Uterus (tissue), 4 donors: Measurements from ENCODE around the gene PRPS1. TPM values are rescaled to one million over a fixed set of nuclear protein-coding genes. Genes with fewer than 3 reads are reported as not detected.

Source experiments
- DNase-seq, 2 donors: peaks; one replicate each; pipeline ENCODE4 v3.0.0-alpha.2; 2019 to 2020
- H3K27ac ChIP-seq, 2 donors: fragments of 200-600 bp; sonication (generic); 1 replicate in 1 of 2; 2 replicates in 1 of 2; pipeline ENCODE4 v1.5.1; 2016 to 2018
- H3K27me3 ChIP-seq, 2 donors: fragments of 200-600 bp; sonication (generic); one replicate each; pipeline ENCODE4 v1.5.1; 2018 to 2019; ENCODE audit warnings: control low read depth in 1 of 2
- H3K36me3 ChIP-seq, 2 donors: fragments of 200-600 bp; sonication (generic); one replicate each; pipeline ENCODE4 v1.5.1; 2019; ENCODE audit warnings: control low read depth in 1 of 2
- H3K4me1 ChIP-seq, 2 donors: fragments of 200-600 bp; sonication (generic); one replicate each; pipeline ENCODE4 v1.5.1; 2018 to 2019; ENCODE audit warnings: control low read depth in 1 of 2
- H3K4me3 ChIP-seq, 2 donors: fragments of 200-600 bp; sonication (generic); 1 replicate in 1 of 2; 2 replicates in 1 of 2; pipeline ENCODE4 v1.5.1; 2018 to 2019; ENCODE audit warnings: mild to moderate bottlenecking in 1 of 2
- H3K9me3 ChIP-seq, 2 donors: fragments of 200-600 bp; sonication (generic); one replicate each; pipeline ENCODE4 v1.5.1; 2019; ENCODE audit warnings: control low read depth in 1 of 2
- POLR2A ChIP-seq, 2 donors: fragments of 450-650 bp; IDR thresholded peaks; one replicate each; pipeline ENCODE4 v1.6.1; 2016; ENCODE audit warnings: antibody characterized with exemption in 2 of 2, mild to moderate bottlenecking in 1 of 2, moderate library complexity in 1 of 2
- intact Hi-C: fragments of 100-400 bp; cut with DNase I; formaldehyde crosslinking; loops from one replicate; pipeline ENCODE4 v1.15.1; 2023; ENCODE audit warnings: low total_unique reads
- total RNA-seq, 4 donors: library from RNA; depleted of rRNA in 3 of 4; stranded (reverse); fragments of >200 nt in 3 of 4; gene quantifications; one replicate each; pipeline versions ENCODE4 v1.1.0 to v1.2.4, GENCODE V29; 2014 to 2023
- TF ChIP-seq, protein P1 (sequence below), 4 experiments: fragments of 200-600 bp in 2 of 4; fragments of 450-650 bp in 2 of 4; sonication (generic) in 2 of 4; IDR thresholded peaks; one replicate each; pipeline ENCODE4 v1.5.1; 2016 to 2019; ENCODE audit warnings: antibody characterized with exemption in 4 of 4, mild to moderate bottlenecking in 2 of 4, moderate library complexity in 1 of 4
- donor health status: DM: yes; HTN: yes; CAD: no.

Gene PRPS1
- total RNA-seq, 4 donors from 2014 or later = 20.0 to 34.1 (median 32.2) TPM

DNA sequence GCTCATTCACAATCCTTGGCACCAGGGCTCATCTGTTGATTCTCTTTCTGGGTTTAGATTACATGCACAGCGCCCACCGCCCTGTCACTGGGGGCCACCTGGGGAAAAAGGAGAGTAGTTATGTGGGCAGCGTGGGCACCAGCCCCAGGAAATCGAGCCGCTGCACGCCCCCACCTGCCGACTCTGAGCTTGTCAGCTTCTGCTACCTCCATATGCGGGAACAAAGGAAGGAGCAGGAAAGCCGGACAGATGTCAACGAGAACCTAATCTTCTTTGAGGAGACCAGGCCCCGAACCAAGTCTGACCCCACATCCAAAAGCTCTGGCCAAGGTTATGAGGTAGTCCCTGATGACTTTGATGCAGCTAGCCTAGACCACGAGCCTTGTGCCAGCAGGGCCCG lies 31.0 kb upstream of the PRPS1 start:
- H3K4me1 ChIP-seq = no peaks in the 10 kb centered on the region
- H3K36me3 ChIP-seq = no peaks in the 10 kb centered on the region
- no peak overlapping the region for H3K4me3 ChIP-seq
- no peak for TF ChIP-seq POLR2A (IDR thresholded peaks at IDR 0.05)
- TF ChIP-seq, protein P1, sequence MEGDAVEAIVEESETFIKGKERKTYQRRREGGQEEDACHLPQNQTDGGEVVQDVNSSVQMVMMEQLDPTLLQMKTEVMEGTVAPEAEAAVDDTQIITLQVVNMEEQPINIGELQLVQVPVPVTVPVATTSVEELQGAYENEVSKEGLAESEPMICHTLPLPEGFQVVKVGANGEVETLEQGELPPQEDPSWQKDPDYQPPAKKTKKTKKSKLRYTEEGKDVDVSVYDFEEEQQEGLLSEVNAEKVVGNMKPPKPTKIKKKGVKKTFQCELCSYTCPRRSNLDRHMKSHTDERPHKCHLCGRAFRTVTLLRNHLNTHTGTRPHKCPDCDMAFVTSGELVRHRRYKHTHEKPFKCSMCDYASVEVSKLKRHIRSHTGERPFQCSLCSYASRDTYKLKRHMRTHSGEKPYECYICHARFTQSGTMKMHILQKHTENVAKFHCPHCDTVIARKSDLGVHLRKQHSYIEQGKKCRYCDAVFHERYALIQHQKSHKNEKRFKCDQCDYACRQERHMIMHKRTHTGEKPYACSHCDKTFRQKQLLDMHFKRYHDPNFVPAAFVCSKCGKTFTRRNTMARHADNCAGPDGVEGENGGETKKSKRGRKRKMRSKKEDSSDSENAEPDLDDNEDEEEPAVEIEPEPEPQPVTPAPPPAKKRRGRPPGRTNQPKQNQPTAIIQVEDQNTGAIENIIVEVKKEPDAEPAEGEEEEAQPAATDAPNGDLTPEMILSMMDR (IDR thresholded peaks at IDR 0.05) = no peak
- H3K27ac ChIP-seq = no peak overlapping the region
- no peaks in the 10 kb centered on the region for H3K27me3 ChIP-seq
- DNase-seq = no peak
- intact Hi-C loops = no loop called here
- no peaks in the 10 kb centered on the region for H3K9me3 ChIP-seq

DNA sequence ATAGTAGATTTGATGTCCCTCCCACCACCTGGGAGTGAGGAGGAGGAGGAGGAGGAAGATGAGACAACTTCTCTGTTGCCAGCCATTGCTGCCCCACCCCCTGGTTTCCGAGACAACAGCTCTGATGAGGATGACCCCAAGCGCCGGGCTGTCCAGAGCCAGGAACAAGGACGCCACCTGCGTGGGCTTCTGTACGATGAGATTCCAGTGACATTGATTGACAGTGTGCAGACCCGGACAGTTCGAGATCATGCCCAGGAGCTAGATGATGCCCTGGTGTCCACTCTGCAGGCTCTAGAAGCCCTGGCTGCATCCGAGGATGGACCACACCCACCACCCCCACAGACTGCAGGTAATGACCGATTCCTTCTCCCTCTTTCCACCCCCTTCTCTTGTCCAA lies 30.5 kb upstream of the PRPS1 start:
- intact Hi-C loops = no loop called here
- no peaks in the 10 kb centered on the region for H3K27me3 ChIP-seq
- TF ChIP-seq, protein P1 (IDR thresholded peaks at IDR 0.05) = no peak
- no peak for TF ChIP-seq POLR2A (IDR thresholded peaks at IDR 0.05)

DNA sequence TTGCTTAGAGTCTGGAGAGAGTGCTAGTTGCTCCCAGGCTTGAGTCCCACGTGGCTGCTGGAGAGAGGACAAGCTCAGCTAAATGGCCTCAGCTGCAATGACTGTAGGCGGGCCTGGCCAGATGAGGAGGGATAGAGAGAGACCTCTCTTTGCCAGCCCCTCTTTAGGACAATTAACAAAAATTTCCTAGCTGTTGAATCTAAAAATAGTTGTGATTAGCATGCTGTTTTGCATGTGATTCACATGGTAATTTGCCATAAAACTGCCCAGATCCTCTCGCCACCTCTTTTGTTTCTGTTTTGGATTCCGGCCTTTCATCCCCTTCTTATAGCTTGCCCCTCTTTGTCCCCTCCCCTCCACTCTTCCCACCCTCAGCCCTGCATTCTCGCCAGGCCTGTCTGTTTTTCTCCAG lies 28.9 kb upstream of the PRPS1 start:
- H3K4me1 ChIP-seq = no peaks in the 10 kb centered on the region
- no peaks in the 10 kb centered on the region for H3K9me3 ChIP-seq
- no peaks in the 10 kb centered on the region for H3K36me3 ChIP-seq
- TF ChIP-seq, protein P1 (IDR thresholded peaks at IDR 0.05) = no peak
- no peak for TF ChIP-seq POLR2A (IDR thresholded peaks at IDR 0.05)
- DNase-seq = no peak
- H3K4me3 ChIP-seq = no peak overlapping the region
- H3K27ac ChIP-seq = no peak overlapping the region
- H3K27me3 ChIP-seq = no peaks in the 10 kb centered on the region
- intact Hi-C loops = no loop called here

More for the DNA sequence above, 30.5 kb upstream of the PRPS1 start:
- no peaks in the 10 kb centered on the region for H3K9me3 ChIP-seq
- H3K4me1 ChIP-seq = no peaks in the 10 kb centered on the region
- no peak overlapping the region for H3K4me3 ChIP-seq
- no peak for DNase-seq
- no peak overlapping the region for H3K27ac ChIP-seq
- H3K36me3 ChIP-seq = no peaks in the 10 kb centered on the region

DNA sequence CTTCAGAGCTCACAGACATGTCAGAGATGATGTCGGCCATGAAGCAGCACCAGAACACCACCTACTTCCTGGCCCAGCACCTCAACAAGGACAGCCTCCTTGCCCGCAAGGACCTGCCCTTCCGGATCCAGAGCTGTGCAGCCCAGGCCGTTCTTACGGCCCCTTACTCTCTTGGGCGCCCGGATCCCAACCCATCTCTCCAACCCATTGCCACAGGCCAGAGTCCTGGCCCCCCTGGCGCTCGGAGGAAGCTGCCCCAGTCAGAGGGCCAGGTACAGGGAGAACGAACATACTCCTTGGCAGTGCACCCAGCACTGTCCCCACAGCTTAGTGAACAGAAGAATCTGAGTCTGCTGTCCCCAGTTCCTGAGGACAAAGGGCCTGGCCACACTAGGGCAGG lies 27.9 kb upstream of the PRPS1 start:
- no peaks in the 10 kb centered on the region for H3K36me3 ChIP-seq
- H3K4me1 ChIP-seq = no peaks in the 10 kb centered on the region
- DNase-seq = no peak
- no peak overlapping the region for H3K27ac ChIP-seq
- H3K27me3 ChIP-seq = no peaks in the 10 kb centered on the region
- H3K9me3 ChIP-seq = no peaks in the 10 kb centered on the region
- intact Hi-C loops = no loop called here
- no peak overlapping the region for H3K4me3 ChIP-seq
- TF ChIP-seq, protein P1 (IDR thresholded peaks at IDR 0.05) = no peak
- TF ChIP-seq POLR2A (IDR thresholded peaks at IDR 0.05) = no peak

DNA sequence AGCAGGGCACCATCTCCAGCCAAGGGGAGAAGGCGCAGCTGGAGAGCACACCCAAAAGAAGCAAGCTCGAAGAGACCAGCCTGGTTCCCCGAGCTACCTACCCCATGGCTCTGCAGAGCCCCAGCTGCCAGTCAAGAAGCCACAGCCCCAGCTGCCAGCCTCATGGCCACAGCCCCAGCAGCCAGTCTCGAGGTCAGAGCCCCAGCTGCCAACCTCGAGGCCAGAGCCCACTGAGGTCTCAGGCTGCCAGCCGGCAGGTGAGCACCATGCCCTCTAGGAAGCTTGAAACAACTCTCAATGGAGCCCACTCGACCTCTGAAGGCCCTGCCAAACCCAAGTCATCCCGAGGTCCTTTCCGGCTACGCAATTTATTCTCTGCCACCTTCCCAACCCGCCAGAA lies 27.0 kb upstream of the PRPS1 start:
- no peak overlapping the region for H3K27ac ChIP-seq
- H3K36me3 ChIP-seq = no peaks in the 10 kb centered on the region
- H3K4me1 ChIP-seq = no peaks in the 10 kb centered on the region
- H3K4me3 ChIP-seq = no peak overlapping the region
- intact Hi-C loops = no loop called here
- TF ChIP-seq, protein P1 (IDR thresholded peaks at IDR 0.05) = no peak
- TF ChIP-seq POLR2A (IDR thresholded peaks at IDR 0.05) = no peak
- no peaks in the 10 kb centered on the region for H3K9me3 ChIP-seq
- DNase-seq = no peak
- no peaks in the 10 kb centered on the region for H3K27me3 ChIP-seq
